Fibroblast of mammary gland (primary cell): Measurements from ENCODE around the gene USP11.

Experiments
- DNase-seq: peaks from one replicate; pipeline ENCODE4 v3.0.0-alpha.2; 2010; ENCODE audit warnings: low read depth
- H3K4me3 ChIP-seq: 2 replicates; pipeline ENCODE4 v1.5.1; 2011; ENCODE audit warnings: low read depth, mild to moderate bottlenecking, low read length, moderate library complexity; ENCODE audit not compliant: control insufficient read depth
- CTCF ChIP-seq: conservative IDR thresholded peaks from 2 replicates; pipeline ENCODE4 v1.5.1; 2011; ENCODE audit warnings: low read depth, low read length, inconsistent platforms; ENCODE audit not compliant: control insufficient read depth, insufficient read depth

USP11 gene

GRCh38 chrX:47202316-47202715 is 30.5 kb upstream of the USP11 start:
- no peak for TF ChIP-seq CTCF
- no peak overlapping the region for H3K4me3 ChIP-seq

GRCh38 chrX:47202877-47203276 is 29.9 kb upstream of the USP11 start:
- no peak overlapping the region for H3K4me3 ChIP-seq
- no peak for DNase-seq
- no peak for TF ChIP-seq CTCF

More at GRCh38 chrX:47202316-47202715, 30.5 kb upstream of the USP11 start:
- no peak for DNase-seq

GRCh38 chrX:47204970-47205369 is 27.8 kb upstream of the USP11 start:
- TF ChIP-seq CTCF: peak; percentile 2
- DNase-seq: no peak
- H3K4me3 ChIP-seq: no peak overlapping the region

- no peak for DNase-seq
- TF ChIP-seq CTCF: no peak
- no peak overlapping the region for H3K4me3 ChIP-seq
Measured at GRCh38 chrX:47206316-47206715, 26.5 kb upstream of the USP11 start.

- DNase-seq: no peak
- no peak overlapping the region for H3K4me3 ChIP-seq
- no peak for TF ChIP-seq CTCF
Measured at GRCh38 chrX:47208108-47208507, 24.7 kb upstream of the USP11 start.

- no peak for TF ChIP-seq CTCF
- no peak overlapping the region for H3K4me3 ChIP-seq
- DNase-seq: no peak
Measured at GRCh38 chrX:47209508-47210238, 23.1 kb upstream of the USP11 start.
